HepG2 (cell line): ENCODE measurements around the gene LLGL2. TPM values are rescaled to one million over a fixed set of nuclear protein-coding genes. Genes with fewer than 3 reads are reported as not detected.

Source experiments
- CBX5 ChIP-seq: sonication (generic); formaldehyde crosslinking; IDR thresholded peaks from 2 replicates; pipeline ENCODE4 v1.4.0; 2020; ENCODE audit warnings: missing genetic modification reagents, borderline replicate concordance
- CREB3 ChIP-seq: sonication (generic); formaldehyde crosslinking; IDR thresholded peaks from 2 replicates; pipeline ENCODE4 v1.5.0; 2020; ENCODE audit warnings: missing genetic modification reagents
- ELK4 ChIP-seq: sonication (generic); formaldehyde crosslinking; IDR thresholded peaks from 2 replicates; pipeline ENCODE4 v1.9.0; 2021; ENCODE audit warnings: missing genetic modification reagents, borderline replicate concordance
- FOXP1 ChIP-seq, 2 experiments: fragments of 450-650 bp in 1 of 2; IDR thresholded peaks; 2 replicates each; pipeline ENCODE4 v1.6.1; 2017 to 2018; ENCODE audit warnings: antibody characterized with exemption in 1 of 2
- FUBP1 ChIP-seq: sonication (generic); formaldehyde crosslinking; IDR thresholded peaks from 2 replicates; pipeline ENCODE4 v1.5.1; 2020; ENCODE audit warnings: missing genetic modification reagents, mild to moderate bottlenecking, borderline replicate concordance
- MTA1 ChIP-seq: sonication (generic); formaldehyde crosslinking; IDR thresholded peaks from 2 replicates; pipeline ENCODE4 v1.4.0; 2020; ENCODE audit warnings: missing genetic modification reagents, mild to moderate bottlenecking, borderline replicate concordance
- NR0B2 ChIP-seq: sonication (generic); formaldehyde crosslinking; IDR thresholded peaks from 2 replicates; pipeline ENCODE4 v1.4.0; 2020; ENCODE audit warnings: mild to moderate bottlenecking, missing genetic modification reagents
- REPIN1 ChIP-seq: sonication (generic); formaldehyde crosslinking; IDR thresholded peaks from 2 replicates; pipeline ENCODE4 v1.8.0; 2022; ENCODE audit warnings: missing genetic modification reagents, low read depth, mild to moderate bottlenecking, borderline replicate concordance
- SRY ChIP-seq: sonication (generic); formaldehyde crosslinking; IDR thresholded peaks from 2 replicates; pipeline ENCODE4 v1.8.0; 2022; ENCODE audit warnings: mild to moderate bottlenecking, missing genetic modification reagents
- UBTF ChIP-seq: sonication (generic); formaldehyde crosslinking; IDR thresholded peaks from 2 replicates; pipeline ENCODE4 v1.4.0; 2020; ENCODE audit warnings: mild to moderate bottlenecking, missing genetic modification reagents
- ZNF687 ChIP-seq: sonication (generic); formaldehyde crosslinking; IDR thresholded peaks from 2 replicates; pipeline ENCODE4 v1.5.1; 2020; ENCODE audit warnings: mild to moderate bottlenecking, missing genetic modification reagents, moderate library complexity
- ZNF75D ChIP-seq: sonication (generic); formaldehyde crosslinking; IDR thresholded peaks from 2 replicates; pipeline ENCODE4 v1.8.1; 2023; ENCODE audit warnings: missing genetic modification reagents, mild to moderate bottlenecking, borderline replicate concordance
- ZNF761 ChIP-seq: sonication (generic); formaldehyde crosslinking; conservative IDR thresholded peaks from 2 replicates; pipeline ENCODE4 v1.4.0; 2020; ENCODE audit warnings: mild to moderate bottlenecking, missing genetic modification reagents
- ZNF879 ChIP-seq: sonication (generic); formaldehyde crosslinking; IDR thresholded peaks from 2 replicates; pipeline ENCODE4 v1.8.1; 2023; ENCODE audit warnings: missing genetic modification reagents
- ZSCAN20 ChIP-seq: sonication (generic); formaldehyde crosslinking; IDR thresholded peaks from 2 replicates; pipeline ENCODE4 v1.4.0; 2020; ENCODE audit warnings: missing genetic modification reagents, mild to moderate bottlenecking, borderline replicate concordance
- polyA plus RNA-seq, 8 experiments: library from polyadenylated mRNA; depleted of rRNA in 3 of 8; stranded (reverse) in 7 of 8; unstranded in 1 of 8; fragments of >200 nt; fragmentation: Illumina TruSeq in 4 of 8; extraction: Trizol in 4 of 8; gene quantifications; 2 replicates each; pipeline versions ENCODE4 v1.2.1 to v1.2.3, GENCODE V29; 2011 to 2016; ENCODE audit warnings: low read depth in 4 of 8, missing spikeins in 1 of 8, mixed read lengths in 1 of 8; ENCODE audit not compliant: insufficient read depth in 1 of 8
- total RNA-seq, 5 experiments: library from RNA; depleted of rRNA; stranded (reverse); fragments of >200 nt; fragmentation: Illumina TruSeq; extraction: Trizol; gene quantifications; 2 replicates each; pipeline ENCODE4 v1.2.3, GENCODE V29; 2016; ENCODE audit warnings: low read depth in 1 of 5

The LLGL2 gene
- total and polyA plus RNA-seq, 2 of the 13 experiments (the other 11 are each of a cell fraction or from before 2014, with no cell fraction given): 83.0 to 86.7 TPM

GRCh38 chr17:75601057-75601987 is 75.8 kb downstream of the LLGL2 start (continued):
- TF ChIP-seq ZNF75D (CRISPR knock-in tag) (no peak), UBTF (peak; percentile 51; the same call in 1 of the 2 replicates), SRY (CRISPR knock-in tag) (peak; percentile 59; the same call in 1 of the 2 replicates), ZNF687 (peak; percentile 69), CREB3 (no peak), CBX5 (CRISPR knock-in tag) (0 out of 2 replicates have a peak, but pooled peaks have one; percentile 16), FUBP1 (CRISPR knock-in tag) (no peak), MTA1 (CRISPR knock-in tag) (peak; percentile 19; the same call in 1 of the 2 replicates), ELK4 (CRISPR knock-in tag) (no peak), ZSCAN20 (CRISPR knock-in tag) (no peak), ZNF879 (no peak), FOXP1 (IDR thresholded peaks at IDR 0.05) (no peak), FOXP1 (CRISPR knock-in tag; IDR thresholded peaks at IDR 0.05) (no peak), NR0B2 (CRISPR knock-in tag) (no peak), REPIN1 (CRISPR knock-in tag) (no peak; the same call in 1 of the 2 replicates), ZNF761 (CRISPR knock-in tag) (no peak)
